HG02798 (cell line): ENCODE results near the gene WBP2.

ENCODE experiments used
- ATAC-seq: cut with Tn5 transposase; IDR thresholded peaks from one replicate; pipeline ENCODE4 v1.9.1; 2021; ENCODE audit warnings: mild to moderate bottlenecking; ENCODE audit not compliant: unreplicated experiment, poor library complexity

The WBP2 gene

DNA sequence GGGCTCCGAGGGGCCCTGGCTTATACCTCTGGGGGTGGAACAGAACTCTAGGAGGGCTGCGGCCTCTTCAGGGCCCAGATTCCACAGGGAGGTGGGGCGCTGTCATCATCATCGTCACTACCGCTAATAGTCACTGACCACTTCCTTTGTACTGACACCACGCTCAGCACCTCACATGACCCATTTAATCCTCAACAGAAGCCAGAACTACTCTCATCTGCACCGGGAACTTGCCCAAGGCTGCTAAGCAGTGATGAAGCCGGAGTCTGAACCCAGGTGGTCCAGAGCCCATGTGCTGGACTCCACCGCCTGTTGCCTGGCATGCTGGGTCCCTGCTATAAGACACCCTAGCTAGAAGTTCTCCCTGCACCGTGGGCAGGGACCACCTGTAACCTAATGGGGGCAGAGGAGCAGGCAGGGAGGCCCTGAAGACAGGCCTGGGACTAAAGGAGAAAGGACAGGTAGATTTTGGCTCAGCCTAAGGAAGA lies 22.9 kb downstream of the WBP2 start:
- ATAC-seq, result no peak

- no peak for ATAC-seq
These were observed 24.0 kb downstream of the WBP2 start for GRCh38 chr17:75831032-75831571.

DNA sequence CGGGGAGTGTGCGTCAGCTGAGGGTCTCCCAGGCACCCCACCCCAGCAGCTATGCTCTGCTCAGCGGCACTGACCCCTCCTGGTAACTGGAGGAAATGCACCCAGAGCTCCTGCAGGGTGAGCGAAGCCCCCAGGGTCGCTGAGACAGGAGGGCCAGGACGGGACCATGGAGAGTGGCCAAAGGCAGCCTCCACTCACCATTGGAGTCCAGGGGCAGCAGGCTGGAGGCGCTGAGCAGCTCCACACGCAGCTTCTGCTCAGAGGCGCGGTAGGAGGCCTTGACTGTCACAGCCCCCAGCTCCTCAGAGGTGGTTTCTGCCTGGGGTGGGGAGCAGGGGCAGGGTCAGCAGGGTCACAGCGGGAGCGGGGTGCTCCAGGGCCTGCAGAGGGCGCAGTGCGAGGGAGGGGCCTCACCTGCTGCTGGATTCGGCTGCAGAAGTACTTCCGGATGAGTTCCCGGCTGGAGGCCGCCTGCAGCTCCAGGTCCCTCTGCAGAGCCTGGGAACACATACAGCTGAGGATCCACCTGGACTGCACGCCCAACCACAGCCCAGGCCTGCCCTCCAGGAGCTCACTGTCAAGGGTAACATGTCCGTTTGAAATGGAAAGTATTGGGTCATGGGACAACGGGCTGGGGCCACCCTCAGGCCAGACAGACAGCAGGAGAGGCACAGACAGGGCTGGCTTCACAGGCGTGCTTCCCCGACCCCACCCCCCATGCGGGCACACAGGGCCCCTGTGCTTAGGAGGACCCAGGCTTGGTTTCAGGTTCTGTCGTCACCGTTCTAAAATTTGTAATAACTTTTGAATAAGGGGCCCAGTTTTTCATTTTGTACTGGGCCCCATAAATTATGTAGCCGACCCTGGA lies 24.7 kb downstream of the WBP2 start:
- no peak for ATAC-seq

- no peak for ATAC-seq
These were observed 25.4 kb downstream of the WBP2 start for GRCh38 chr17:75829747-75830146.

- no peak for ATAC-seq
These were observed 26.4 kb downstream of the WBP2 start for GRCh38 chr17:75828741-75829140.

DNA sequence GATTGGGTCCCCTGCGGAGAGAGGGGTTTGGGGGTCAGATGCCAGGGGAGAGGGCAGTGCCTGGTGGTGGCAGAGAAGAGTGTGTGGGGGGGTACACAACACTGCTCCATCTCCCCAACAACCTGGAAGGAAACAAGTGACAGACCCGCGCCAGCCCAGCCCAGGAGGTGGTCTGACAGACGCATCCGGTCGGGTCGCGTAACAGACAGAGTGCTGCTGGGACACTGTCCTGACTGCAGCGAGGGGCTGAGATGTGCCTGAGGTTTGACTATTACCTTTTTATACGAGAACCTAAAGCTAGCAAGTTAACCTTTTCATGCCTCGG lies 27.1 kb downstream of the WBP2 start:
- no peak for ATAC-seq

DNA sequence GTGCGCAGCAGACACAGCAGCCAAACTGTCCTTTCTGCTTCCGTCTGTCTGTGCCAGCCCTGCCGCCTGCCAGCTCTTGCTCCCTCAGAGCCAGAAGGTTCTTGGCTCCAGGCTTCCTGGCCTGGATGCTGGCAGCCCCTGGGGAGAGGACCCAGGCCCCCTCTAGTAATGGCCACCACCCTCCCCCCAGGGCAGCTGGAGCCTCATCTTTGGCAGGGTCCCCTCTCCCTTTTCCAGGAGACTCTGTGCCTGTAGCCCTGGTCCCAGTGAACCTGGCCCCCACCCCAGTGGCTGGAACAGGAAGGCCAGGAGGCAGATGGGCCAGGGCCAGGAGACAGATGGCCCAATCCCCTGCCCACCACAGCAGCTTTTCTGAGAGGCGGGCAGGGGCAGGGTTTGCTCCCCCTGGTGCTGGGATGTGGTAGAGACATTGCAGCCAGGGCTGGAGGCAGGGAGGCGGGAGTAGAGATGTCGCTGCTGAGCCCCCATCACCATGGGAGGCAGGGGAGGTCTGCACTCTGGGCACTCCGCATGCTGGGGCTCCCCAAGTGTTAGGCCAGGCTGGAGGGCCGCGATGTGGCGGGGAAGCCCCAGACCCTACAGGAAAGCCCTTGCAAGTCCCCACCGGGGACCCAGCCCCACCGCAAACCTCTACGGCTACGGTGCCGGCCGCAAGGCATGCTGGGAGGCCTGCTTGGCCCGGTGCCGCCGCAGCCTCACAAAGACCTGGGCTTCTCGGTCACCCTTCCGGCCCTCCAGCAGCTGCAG lies 27.6 kb downstream of the WBP2 start:
- ATAC-seq, result no peak

GRCh38 chr17:75826561-75827307 lies 28.4 kb downstream of the WBP2 start:
- ATAC-seq, result no peak

GRCh38 chr17:75825748-75826370 lies 29.3 kb downstream of the WBP2 start:
- no peak for ATAC-seq

DNA sequence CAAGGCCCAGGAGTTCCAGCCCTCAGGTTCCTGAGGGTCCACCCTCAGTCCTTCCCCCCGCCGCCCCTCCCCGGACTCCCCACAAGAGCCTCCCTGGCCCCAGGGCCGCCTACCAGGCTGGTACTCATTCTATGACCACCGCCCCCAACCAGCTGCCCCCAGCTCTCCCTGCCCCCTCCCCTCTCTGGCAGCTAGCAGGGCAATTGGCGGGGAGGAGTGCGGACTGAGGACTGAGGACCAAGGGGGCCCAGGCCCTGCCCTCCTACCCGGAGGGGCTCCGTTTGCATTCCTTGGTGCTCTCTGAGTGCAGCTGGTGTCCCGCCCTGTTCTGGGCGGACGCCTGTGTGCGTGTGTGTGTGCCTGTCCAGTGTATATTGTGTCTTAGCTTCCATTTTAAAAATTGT lies 30.0 kb downstream of the WBP2 start:
- no peak for ATAC-seq

- no peak for ATAC-seq
These were observed 30.5 kb downstream of the WBP2 start for GRCh38 chr17:75824666-75825065.

- no peak for ATAC-seq
These were observed 31.0 kb downstream of the WBP2 start for GRCh38 chr17:75824050-75824552.

- ATAC-seq, result no peak
These were observed 31.7 kb downstream of the WBP2 start for GRCh38 chr17:75823257-75824041.

DNA sequence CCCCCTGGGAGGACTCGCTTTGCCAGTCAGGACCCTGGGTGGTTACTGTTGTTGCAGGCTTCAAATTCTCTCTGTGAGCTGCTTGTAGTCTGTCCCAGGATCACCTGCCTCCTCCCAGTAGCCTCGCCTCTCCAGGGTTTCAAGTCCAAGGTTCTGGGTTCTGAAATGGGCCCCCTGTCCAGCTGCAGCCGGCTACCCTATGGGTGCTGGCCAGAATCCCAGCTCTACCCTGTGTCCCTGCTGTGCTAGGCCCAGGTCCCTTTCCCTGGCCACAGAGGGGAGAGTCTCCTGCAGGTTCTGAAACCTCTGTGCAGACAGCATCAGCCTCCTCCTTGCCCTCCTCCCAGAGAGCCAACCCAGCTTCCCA lies 32.4 kb downstream of the WBP2 start:
- no peak for ATAC-seq

DNA sequence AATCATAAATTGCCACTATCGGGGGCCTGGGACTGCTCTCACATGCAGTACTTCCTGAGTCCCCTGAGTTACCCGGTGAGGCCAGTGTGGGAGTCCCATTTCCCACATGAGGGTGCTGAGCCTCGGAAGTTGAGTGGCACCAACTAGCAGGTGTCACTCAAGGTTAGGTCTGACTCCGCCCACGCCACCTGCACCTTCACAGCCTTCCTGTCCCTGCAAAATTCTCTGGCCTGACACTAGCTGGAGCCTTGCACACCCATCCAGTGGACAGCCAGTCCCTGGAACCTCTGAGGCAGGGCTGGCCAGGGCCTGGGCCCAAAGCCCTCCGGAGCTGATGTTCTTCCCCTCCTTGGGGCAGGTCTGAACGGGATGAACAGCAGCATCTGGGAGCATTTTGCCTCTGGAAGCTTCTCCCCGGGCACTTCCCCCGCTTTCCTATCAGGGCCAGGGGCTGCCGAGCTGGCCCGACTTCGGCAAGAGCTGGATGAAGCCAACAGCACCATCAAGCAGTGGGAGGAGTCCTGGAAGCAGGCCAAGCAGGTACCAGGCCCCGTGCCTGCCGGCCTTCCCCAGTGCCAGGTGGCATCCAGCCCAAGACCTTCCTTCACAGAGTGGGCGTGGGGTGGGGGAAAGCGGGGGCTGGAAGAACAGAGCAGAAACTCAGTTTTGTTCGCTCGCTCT lies 32.9 kb downstream of the WBP2 start:
- ATAC-seq, result no peak

DNA sequence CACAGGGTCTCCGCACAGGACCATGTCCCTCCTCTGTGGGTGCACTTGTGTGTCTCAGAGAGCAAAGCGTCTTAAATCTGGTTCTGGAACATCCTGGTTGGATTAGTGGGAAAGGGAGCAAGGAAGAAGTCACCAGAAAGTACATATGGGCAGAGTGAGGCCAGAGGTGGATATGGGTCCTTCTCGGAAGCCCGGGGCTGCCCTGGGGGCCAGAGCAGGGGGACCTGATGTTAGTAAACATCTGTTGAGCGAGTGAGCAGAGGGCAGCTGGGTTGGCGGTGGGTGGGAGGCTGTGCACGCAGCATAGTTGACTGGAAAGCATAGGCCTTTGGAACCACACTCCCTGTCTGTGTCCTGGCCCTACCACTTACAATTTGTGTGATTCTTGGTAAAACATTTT lies 33.6 kb downstream of the WBP2 start:
- no peak for ATAC-seq

- ATAC-seq, result no peak
These were observed 34.7 kb downstream of the WBP2 start for GRCh38 chr17:75820094-75821080.

DNA sequence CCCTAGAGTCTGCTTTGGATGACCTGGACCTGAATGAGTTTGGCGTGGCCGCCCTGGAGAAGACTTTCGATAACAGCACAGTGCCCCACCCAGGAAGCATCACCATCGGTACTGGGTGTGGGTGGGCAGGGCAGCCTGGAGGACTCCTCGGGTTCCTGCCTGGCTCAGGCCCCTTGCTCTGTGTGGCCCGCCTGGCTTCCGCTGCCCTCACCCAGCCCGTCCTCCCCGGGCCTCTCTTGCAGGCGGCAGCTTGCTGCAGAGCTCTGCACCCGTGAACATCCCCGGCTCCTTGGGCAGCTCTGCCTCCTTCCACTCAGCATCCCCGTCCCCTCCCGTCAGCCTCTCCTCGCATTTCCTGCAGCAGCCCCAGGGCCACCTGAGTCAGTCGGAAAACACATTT lies 35.5 kb downstream of the WBP2 start:
- no peak for ATAC-seq
